ENCODE results near the gene IL23R. TPM values are rescaled to one million over a fixed set of nuclear protein-coding genes. Genes with fewer than 3 reads are reported as not detected.

The IL23R gene
- polyA plus RNA-seq, 1 of the 3 experiments (the other 2 are of a cell fraction), result not detected

DNA sequence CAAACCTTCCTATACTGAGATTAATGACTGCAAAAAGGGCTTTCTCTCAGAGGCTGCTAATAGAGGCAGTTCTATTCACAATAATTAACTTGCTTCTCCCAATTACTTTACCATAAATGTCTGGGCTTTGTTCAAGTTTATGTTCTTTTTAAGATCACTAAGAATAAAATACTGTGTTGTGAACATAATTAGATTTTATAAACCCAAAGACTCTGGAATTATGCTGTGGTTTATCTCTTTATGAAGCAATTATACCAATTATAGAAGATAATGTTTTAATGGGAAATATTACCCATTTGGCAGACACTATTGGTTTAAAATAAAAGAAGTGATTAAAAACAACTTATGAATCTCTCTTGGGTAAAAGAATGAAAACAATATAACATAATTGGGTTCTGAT, 97.9 kb downstream of the IL23R start:
- Histone ChIP-seq H3K79me2 (ENCODE audit: insufficient read depth) (no peaks in the 10 kb centered on the region), H4K20me1 (ENCODE audit: insufficient read depth) (no peaks in the 10 kb centered on the region), H3F3A (replicated peaks; ENCODE audit: insufficient read depth) (no peaks in the 10 kb centered on the region), H3K4me3 (ENCODE audit: low read depth in 2 of 2, low read length in 1 of 2) (no peak overlapping the region), H3K9ac (no peak overlapping the region), H3K27me3 (ENCODE audit: insufficient read depth) (no peaks in the 10 kb centered on the region), H3K9me3 (no peaks in the 10 kb centered on the region), H2AFZ (ENCODE audit: low read depth) (no peak overlapping the region), H3K4me1 (ENCODE audit: control insufficient read depth in 1 of 2, insufficient read depth in 2 of 2, low read depth in 1 of 2, low read length in 1 of 2) (peaks cover 0 to 6% of the 10 kb centered on the region in 2 experiments; a peak in 3 of 4 replicates), H3K36me3 (replicated peaks in 1 of 2; ENCODE audit: control insufficient read depth in 1 of 2, insufficient read depth in 2 of 2, low read length in 1 of 2) (no peaks in the 10 kb centered on the region), H3K27ac (ENCODE audit: low read depth in 2 of 2, low read length in 1 of 2) (no peak overlapping the region), H3K4me2 (no peak overlapping the region), H3K9me2 (no peaks in the 10 kb centered on the region)
- POLR2A ChIA-PET, result interaction anchor here (0.6 kb wide), 1 partner anchor 302 kb away, joined by 3 read pairs; no protein-coding TSS in a partner anchor
- DNase-seq, result no peak
- no peak for TF ChIP-seq TAF1 (IDR thresholded peaks at IDR 0.05; ENCODE audit: borderline replicate concordance, low read depth, low read length)
- TF ChIP-seq, protein P1, sequence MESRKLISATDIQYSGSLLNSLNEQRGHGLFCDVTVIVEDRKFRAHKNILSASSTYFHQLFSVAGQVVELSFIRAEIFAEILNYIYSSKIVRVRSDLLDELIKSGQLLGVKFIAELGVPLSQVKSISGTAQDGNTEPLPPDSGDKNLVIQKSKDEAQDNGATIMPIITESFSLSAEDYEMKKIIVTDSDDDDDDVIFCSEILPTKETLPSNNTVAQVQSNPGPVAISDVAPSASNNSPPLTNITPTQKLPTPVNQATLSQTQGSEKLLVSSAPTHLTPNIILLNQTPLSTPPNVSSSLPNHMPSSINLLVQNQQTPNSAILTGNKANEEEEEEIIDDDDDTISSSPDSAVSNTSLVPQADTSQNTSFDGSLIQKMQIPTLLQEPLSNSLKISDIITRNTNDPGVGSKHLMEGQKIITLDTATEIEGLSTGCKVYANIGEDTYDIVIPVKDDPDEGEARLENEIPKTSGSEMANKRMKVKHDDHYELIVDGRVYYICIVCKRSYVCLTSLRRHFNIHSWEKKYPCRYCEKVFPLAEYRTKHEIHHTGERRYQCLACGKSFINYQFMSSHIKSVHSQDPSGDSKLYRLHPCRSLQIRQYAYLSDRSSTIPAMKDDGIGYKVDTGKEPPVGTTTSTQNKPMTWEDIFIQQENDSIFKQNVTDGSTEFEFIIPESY (IDR thresholded peaks at IDR 0.05; ENCODE audit: borderline replicate concordance, low read depth), result no peak
- no peak for TF ChIP-seq EP300 (IDR thresholded peaks at IDR 0.05; ENCODE audit: borderline replicate concordance in 1 of 2, low read depth in 1 of 2, low read length in 1 of 2)
- TF ChIP-seq GABPA (IDR thresholded peaks at IDR 0.05; ENCODE audit: low read depth), result no peak
- TF ChIP-seq NFIC (IDR thresholded peaks at IDR 0.05; ENCODE audit: borderline replicate concordance), result no peak
- no peak for TF ChIP-seq EZH2phosphoT487 (IDR thresholded peaks at IDR 0.05; ENCODE audit: borderline replicate concordance, low read depth)
- TF ChIP-seq SIN3A (IDR thresholded peaks at IDR 0.05; ENCODE audit: borderline replicate concordance, low read depth, low read length), result no peak
- TF ChIP-seq GATA2 (CRISPR knock-in tag; IDR thresholded peaks at IDR 0.05), result no peak
- TF ChIP-seq CHD2 (IDR thresholded peaks at IDR 0.05; ENCODE audit: low read length, partially characterized antibody), result no peak
- no peak for TF ChIP-seq FOXJ3 (CRISPR knock-in tag; IDR thresholded peaks at IDR 0.05)
- no peak for TF ChIP-seq RCOR1 (IDR thresholded peaks at IDR 0.05; ENCODE audit: low read length)
- TF ChIP-seq FOXM1 (IDR thresholded peaks at IDR 0.05; ENCODE audit: low read depth), result no peak
- CTCF ChIA-PET, result no interaction called here

GRCh38 chr1:67264899-67265298, 98.6 kb downstream of the IL23R start:
- Histone ChIP-seq H3K27ac (ENCODE audit: low read depth in 2 of 2, low read length in 1 of 2) (no peak overlapping the region), H3K9ac (no peak overlapping the region), H3K4me1 (ENCODE audit: control insufficient read depth in 1 of 2, insufficient read depth in 2 of 2, low read depth in 1 of 2, low read length in 1 of 2) (peaks cover 0 to 6% of the 10 kb centered on the region in 2 experiments; a peak in 3 of 4 replicates), H3K79me2 (ENCODE audit: insufficient read depth) (no peaks in the 10 kb centered on the region), H3K27me3 (ENCODE audit: insufficient read depth) (no peaks in the 10 kb centered on the region), H3K4me3 (ENCODE audit: low read depth in 2 of 2, low read length in 1 of 2) (no peak overlapping the region), H2AFZ (ENCODE audit: low read depth) (no peak overlapping the region), H3K9me3 (no peaks in the 10 kb centered on the region), H3F3A (replicated peaks; ENCODE audit: insufficient read depth) (no peaks in the 10 kb centered on the region), H3K4me2 (no peak overlapping the region), H4K20me1 (ENCODE audit: insufficient read depth) (no peaks in the 10 kb centered on the region), H3K36me3 (replicated peaks in 1 of 2; ENCODE audit: control insufficient read depth in 1 of 2, insufficient read depth in 2 of 2, low read length in 1 of 2) (no peaks in the 10 kb centered on the region), H3K9me2 (no peaks in the 10 kb centered on the region)
- WGBS (ENCODE audit: low lambda C conversion rate), result 68% methylated on average over 3 of the region's 3 CpGs
- ChIA-PET CTCF (no interaction called here), POLR2A (no interaction called here)
- no peak for TF ChIP-seq TEAD4 (IDR thresholded peaks at IDR 0.05; ENCODE audit: borderline replicate concordance, insufficient read depth)
- no peak for TF ChIP-seq USF1 (IDR thresholded peaks at IDR 0.05; ENCODE audit: borderline replicate concordance, low read depth)
- no peak for TF ChIP-seq PBX3 (IDR thresholded peaks at IDR 0.05)
- no peak for TF ChIP-seq JUND (IDR thresholded peaks at IDR 0.05)
- TF ChIP-seq, protein P2, sequence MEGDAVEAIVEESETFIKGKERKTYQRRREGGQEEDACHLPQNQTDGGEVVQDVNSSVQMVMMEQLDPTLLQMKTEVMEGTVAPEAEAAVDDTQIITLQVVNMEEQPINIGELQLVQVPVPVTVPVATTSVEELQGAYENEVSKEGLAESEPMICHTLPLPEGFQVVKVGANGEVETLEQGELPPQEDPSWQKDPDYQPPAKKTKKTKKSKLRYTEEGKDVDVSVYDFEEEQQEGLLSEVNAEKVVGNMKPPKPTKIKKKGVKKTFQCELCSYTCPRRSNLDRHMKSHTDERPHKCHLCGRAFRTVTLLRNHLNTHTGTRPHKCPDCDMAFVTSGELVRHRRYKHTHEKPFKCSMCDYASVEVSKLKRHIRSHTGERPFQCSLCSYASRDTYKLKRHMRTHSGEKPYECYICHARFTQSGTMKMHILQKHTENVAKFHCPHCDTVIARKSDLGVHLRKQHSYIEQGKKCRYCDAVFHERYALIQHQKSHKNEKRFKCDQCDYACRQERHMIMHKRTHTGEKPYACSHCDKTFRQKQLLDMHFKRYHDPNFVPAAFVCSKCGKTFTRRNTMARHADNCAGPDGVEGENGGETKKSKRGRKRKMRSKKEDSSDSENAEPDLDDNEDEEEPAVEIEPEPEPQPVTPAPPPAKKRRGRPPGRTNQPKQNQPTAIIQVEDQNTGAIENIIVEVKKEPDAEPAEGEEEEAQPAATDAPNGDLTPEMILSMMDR (IDR thresholded peaks at IDR 0.05), result no peak
- no peak for DNase-seq

All from SK-N-SH (cell line).